Measurements from ENCODE around the gene DNASE1L2. TPM values are rescaled to one million over a fixed set of nuclear protein-coding genes. Genes with fewer than 3 reads are reported as not detected.

DNASE1L2 gene
- total RNA-seq (2021) = 2.7 and 3.1 TPM in 2 replicates
- percentile 1 among the genes with signal in this experiment for Bru-seq, nascent RNA
- percentile 38 among the genes with signal in this experiment for BruChase-seq, experiment 1, labeled RNA remaining after a 2-hour chase
- percentile 46 among the genes with signal in this experiment for BruChase-seq, experiment 2, labeled RNA remaining after a 6-hour chase
- long read RNA-seq = 0 reads

- no peak for DNase-seq (ENCODE audit: low spot score)
- ChIA-PET POLR2A (ENCODE audit: low non-redundant PET) (no interaction called here), CTCF (interaction anchor here (0.6 kb wide), 1 partner anchor 60 kb away, joined by 3 read pairs; no protein-coding TSS in a partner anchor)
- Histone ChIP-seq H3K36me3 (ENCODE audit: insufficient read depth, low read length, poor library complexity, severe bottlenecking) (peaks cover 32% of the 10 kb centered on the region), H3K4me3 (ENCODE audit: low read depth, low read length, poor library complexity, severe bottlenecking) (no peak within 1 kb of the TSS), H3K4me1 (ENCODE audit: insufficient read depth, low read length, poor library complexity, severe bottlenecking) (no peaks in the 10 kb centered on the region), H3K27me3 (replicated peaks; ENCODE audit: insufficient read depth, low read depth, low read length, poor library complexity) (no peaks in the 10 kb centered on the region), H3K27ac (ENCODE audit: low read depth, low read length, poor library complexity, severe bottlenecking) (no peak within 1 kb of the TSS), H3K9me3 (ENCODE audit: low read depth, low read length, poor library complexity, severe bottlenecking) (no peaks in the 10 kb centered on the region)
- intact Hi-C loops (cut with micrococcal nuclease; ENCODE audit: unreplicated experiment) = no loop called here
- no peak for TF ChIP-seq EZH2 (IDR thresholded peaks at IDR 0.05; ENCODE audit: borderline replicate concordance, low read depth, low read length, poor library complexity, severe bottlenecking)
- TF ChIP-seq CTCF (conservative IDR thresholded peaks at IDR 0.05; ENCODE audit: low read depth, low read length) = no peak
- BruUV-seq (replicated peaks) = no TSS peak
Observed at GRCh38 chr16:2236337-2237101, at the start of gene DNASE1L2. TSS of gene DNASE1L2 (plus strand) at chr16:2236444. CDS start at chr16:2236817, 373 bp downstream.

- no peak for TF ChIP-seq EZH2 (IDR thresholded peaks at IDR 0.05; ENCODE audit: borderline replicate concordance, low read depth, low read length, poor library complexity, severe bottlenecking)
- no peak for TF ChIP-seq CTCF (conservative IDR thresholded peaks at IDR 0.05; ENCODE audit: low read depth, low read length)
- POLR2A ChIA-PET (ENCODE audit: low non-redundant PET) = no interaction called here
Observed at GRCh38 chr16:2186505-2186904, 49.7 kb upstream of the DNASE1L2 start.

GRCh38 chr16:2187212-2187611 is 49.0 kb upstream of the DNASE1L2 start:
- DNase-seq (ENCODE audit: low spot score) = no peak
- H3K4me3 ChIP-seq (ENCODE audit: low read depth, low read length, poor library complexity, severe bottlenecking) = no peak overlapping the region
- TF ChIP-seq EZH2 (IDR thresholded peaks at IDR 0.05; ENCODE audit: borderline replicate concordance, low read depth, low read length, poor library complexity, severe bottlenecking) = no peak
- TF ChIP-seq CTCF (conservative IDR thresholded peaks at IDR 0.05; ENCODE audit: low read depth, low read length) = no peak
- intact Hi-C loops (cut with micrococcal nuclease; ENCODE audit: unreplicated experiment) = no loop called here
- no peak overlapping the region for H3K27ac ChIP-seq (ENCODE audit: low read depth, low read length, poor library complexity, severe bottlenecking)
- H3K9me3 ChIP-seq (ENCODE audit: low read depth, low read length, poor library complexity, severe bottlenecking) = no peaks in the 10 kb centered on the region
- no TSS peak for BruUV-seq (replicated peaks)
- POLR2A ChIA-PET (ENCODE audit: low non-redundant PET) = no interaction called here
- no peaks in the 10 kb centered on the region for H3K27me3 ChIP-seq (replicated peaks; ENCODE audit: insufficient read depth, low read depth, low read length, poor library complexity)
- no peaks in the 10 kb centered on the region for H3K4me1 ChIP-seq (ENCODE audit: insufficient read depth, low read length, poor library complexity, severe bottlenecking)
- H3K36me3 ChIP-seq (ENCODE audit: insufficient read depth, low read length, poor library complexity, severe bottlenecking) = no peaks in the 10 kb centered on the region
- CTCF ChIA-PET = no interaction called here

More at GRCh38 chr16:2186505-2186904, 49.7 kb upstream of the DNASE1L2 start:
- CTCF ChIA-PET = no interaction called here
- intact Hi-C loops (cut with micrococcal nuclease; ENCODE audit: unreplicated experiment) = no loop called here
- H3K4me1 ChIP-seq (ENCODE audit: insufficient read depth, low read length, poor library complexity, severe bottlenecking) = no peaks in the 10 kb centered on the region
- no TSS peak for BruUV-seq (replicated peaks)
- no peaks in the 10 kb centered on the region for H3K27me3 ChIP-seq (replicated peaks; ENCODE audit: insufficient read depth, low read depth, low read length, poor library complexity)
- no peak overlapping the region for H3K27ac ChIP-seq (ENCODE audit: low read depth, low read length, poor library complexity, severe bottlenecking)
- no peaks in the 10 kb centered on the region for H3K36me3 ChIP-seq (ENCODE audit: insufficient read depth, low read length, poor library complexity, severe bottlenecking)
- no peak overlapping the region for H3K4me3 ChIP-seq (ENCODE audit: low read depth, low read length, poor library complexity, severe bottlenecking)
- no peak for DNase-seq (ENCODE audit: low spot score)
- no peaks in the 10 kb centered on the region for H3K9me3 ChIP-seq (ENCODE audit: low read depth, low read length, poor library complexity, severe bottlenecking)

All from A673 (cell line).